T47D (cell line): ENCODE results near the gene MAST4.
A peak's percentile ranks its signal among the peaks of the same experiment; 100 is the strongest.
"Not testable (repeated sequence)": the region's sequence is repeated elsewhere in the genome, so short reads cannot be mapped to it uniquely, and the experiment has no call there.

Source experiments
- DNase-seq, 2 experiments: peaks; one replicate each; pipeline versions ENCODE4 v3.0.0 to v3.0.0-alpha.2; 2011 to 2012; ENCODE audit warnings: low read depth in 1 of 2, low spot score in 1 of 2
- JUND ChIP-seq: IDR thresholded peaks from 2 replicates; pipeline ENCODE4 v1.6.1; 2012; ENCODE audit warnings: low read depth
- in situ Hi-C: cut with HindIII; loops from 2 replicates; pipeline ENCODE4 v1.10.0; 2016; ENCODE audit warnings: low sequenced_read_pairs, low pct_unique_long_range_greater_than_20kb

The MAST4 gene

GRCh38 chr5:67163863-67164595 lies 567.8 kb downstream of the MAST4 start:
- TF ChIP-seq JUND: no peak
- no peak for DNase-seq
- in situ Hi-C loops: no loop called here

GRCh38 chr5:67164856-67165525 lies 568.8 kb downstream of the MAST4 start:
- DNase-seq: no peak
- no peak for TF ChIP-seq JUND
- in situ Hi-C loops: no loop called here

- TF ChIP-seq JUND: no peak
- DNase-seq: peak; percentile 50 to 82
- in situ Hi-C loops: no loop called here
Measured at GRCh38 chr5:67165526-67166459, 569.6 kb downstream of the MAST4 start.

GRCh38 chr5:67166460-67167285 lies 570.5 kb downstream of the MAST4 start:
- no peak for TF ChIP-seq JUND
- DNase-seq: no peak
- in situ Hi-C loops: no loop called here

GRCh38 chr5:67168069-67168468 lies 571.9 kb downstream of the MAST4 start:
- DNase-seq: no peak
- TF ChIP-seq JUND: no peak
- in situ Hi-C loops: no loop called here

GRCh38 chr5:67170767-67171166 lies 574.6 kb downstream of the MAST4 start:
- TF ChIP-seq JUND: no peak
- in situ Hi-C loops: no loop called here
- DNase-seq: no peak

- in situ Hi-C loops, DNase-seq: not testable (repeated sequence)
Measured at GRCh38 chr5:67173351-67173750, 577.2 kb downstream of the MAST4 start.

- in situ Hi-C loops: no loop called here
- no peak for DNase-seq
- no peak for TF ChIP-seq JUND
Measured at GRCh38 chr5:67173959-67174358, 577.8 kb downstream of the MAST4 start.

GRCh38 chr5:67176936-67177335 lies 580.7 kb downstream of the MAST4 start:
- no peak for DNase-seq

GRCh38 chr5:67178085-67178484 lies 581.9 kb downstream of the MAST4 start:
- no peak for TF ChIP-seq JUND
- DNase-seq: no peak
- in situ Hi-C loops: no loop called here

More at GRCh38 chr5:67176936-67177335, 580.7 kb downstream of the MAST4 start:
- in situ Hi-C loops: no loop called here
- no peak for TF ChIP-seq JUND

- TF ChIP-seq JUND: no peak
- in situ Hi-C loops: no loop called here
- DNase-seq: no peak
Measured at GRCh38 chr5:67178966-67179365, 582.8 kb downstream of the MAST4 start.
